Peyer's patch (tissue), 4 donors: ENCODE data around the gene HRH3. TPM values are rescaled to one million over a fixed set of nuclear protein-coding genes. Genes with fewer than 3 reads are reported as not detected.

ENCODE experiments used
- DNase-seq, 3 donors: peaks; one replicate each; pipeline ENCODE4 v3.0.0-alpha.2; 2017 to 2019
- H3K27ac ChIP-seq, 4 donors: fragments of 200-600 bp; sonication (generic); one replicate each; pipeline ENCODE4 v1.5.1; 2016 to 2019
- H3K27me3 ChIP-seq, 2 donors: fragments of 200-600 bp; sonication (generic); one replicate each; pipeline ENCODE4 v1.5.1; 2019
- H3K36me3 ChIP-seq, 3 donors: fragments of 200-600 bp; sonication (generic); one replicate each; pipeline ENCODE4 v1.5.1; 2016 to 2019
- H3K4me1 ChIP-seq, 4 donors: fragments of 200-600 bp; sonication (generic); one replicate each; pipeline ENCODE4 v1.5.1; 2016 to 2019
- H3K4me3 ChIP-seq, 4 donors: fragments of 200-600 bp; sonication (generic); 1 replicate in 3 of 4; 2 replicates in 1 of 4; pipeline ENCODE4 v1.5.1; 2016 to 2019; ENCODE audit warnings: mild to moderate bottlenecking in 1 of 4
- H3K9me3 ChIP-seq, 4 donors: fragments of 200-600 bp; sonication (generic); one replicate each; pipeline ENCODE4 v1.5.1; 2016 to 2019; ENCODE audit warnings: mild to moderate bottlenecking in 1 of 4
- CTCF ChIP-seq, 6 experiments: fragments of 450-650 bp in 4 of 6; fragments of 200-600 bp in 2 of 6; sonication (generic) in 1 of 6; IDR thresholded peaks; one replicate each; pipeline ENCODE4 v1.5.1; 2017 to 2019; ENCODE audit warnings: antibody characterized with exemption in 6 of 6, mild to moderate bottlenecking in 3 of 6, moderate library complexity in 1 of 6
- POLR2A ChIP-seq, 2 donors: fragments of 450-650 bp; IDR thresholded peaks; one replicate each; pipeline ENCODE4 v1.5.1; 2017; ENCODE audit warnings: antibody characterized with exemption in 2 of 2, mild to moderate bottlenecking in 2 of 2, moderate library complexity in 2 of 2
- total RNA-seq, 4 donors: library from RNA; depleted of rRNA; stranded (reverse); fragments of >200 nt; gene quantifications; one replicate each; pipeline ENCODE4 v1.1.0, GENCODE V29; 2016

HRH3 gene
- total RNA-seq, 4 donors from 2014 or later: 0.27 TPM; not detected in 3

GRCh38 chr20:62243906-62244515 lies 23.9 kb upstream of the HRH3 start:
- Histone ChIP-seq H3K27me3 (no peaks in the 10 kb centered on the region), H3K4me3 (no peak overlapping the region), H3K27ac (peak overlapping the region in 2 of 4 donors; percentile 1 to 30), H3K36me3 (no peaks in the 10 kb centered on the region), H3K4me1 (peaks cover 0 to 53% (median 8%) of the 10 kb centered on the region in 4 donors), H3K9me3 (no peaks in the 10 kb centered on the region)
- TF ChIP-seq CTCF (IDR thresholded peaks at IDR 0.05) (no peak), POLR2A (IDR thresholded peaks at IDR 0.05) (no peak)
- DNase-seq: no peak

GRCh38 chr20:62243106-62243505 lies 23.0 kb upstream of the HRH3 start:
- Histone ChIP-seq H3K4me1 (peaks cover 0 to 53% (median 10%) of the 10 kb centered on the region in 4 donors), H3K9me3 (no peaks in the 10 kb centered on the region), H3K36me3 (no peaks in the 10 kb centered on the region), H3K27ac (no peak overlapping the region), H3K27me3 (no peaks in the 10 kb centered on the region), H3K4me3 (no peak overlapping the region)
- TF ChIP-seq POLR2A (IDR thresholded peaks at IDR 0.05) (no peak), CTCF (IDR thresholded peaks at IDR 0.05) (no peak)
- no peak for DNase-seq

- no peak for DNase-seq
- H3K27me3 ChIP-seq: no peaks in the 10 kb centered on the region
- H3K36me3 ChIP-seq: no peaks in the 10 kb centered on the region
- H3K9me3 ChIP-seq: no peaks in the 10 kb centered on the region
- H3K4me3 ChIP-seq: no peak overlapping the region
- peaks cover 0 to 60% (median 14%) of the 10 kb centered on the region in 4 donors for H3K4me1 ChIP-seq
- no peak for TF ChIP-seq POLR2A (IDR thresholded peaks at IDR 0.05)
- no peak for TF ChIP-seq CTCF (IDR thresholded peaks at IDR 0.05)
- peak overlapping the region in 3 of 4 donors; percentile 50 to 77 (median 75) for H3K27ac ChIP-seq
Measured at GRCh38 chr20:62242176-62242575, 22.1 kb upstream of the HRH3 start.

- Histone ChIP-seq H3K27ac (peak overlapping the region in 3 of 4 donors; percentile 50 to 77 (median 75)), H3K9me3 (no peaks in the 10 kb centered on the region), H3K36me3 (no peaks in the 10 kb centered on the region), H3K4me1 (peaks cover 0 to 60% (median 14%) of the 10 kb centered on the region in 4 donors), H3K27me3 (no peaks in the 10 kb centered on the region), H3K4me3 (no peak overlapping the region)
- TF ChIP-seq CTCF (IDR thresholded peaks at IDR 0.05): no peak
- peak; percentile 50 to 73 for TF ChIP-seq POLR2A (IDR thresholded peaks at IDR 0.05)
- peak in 2 of 3 donors; percentile 78 to 80 for DNase-seq
Measured at GRCh38 chr20:62241506-62241905, 21.4 kb upstream of the HRH3 start.

GRCh38 chr20:62240020-62240685 lies 20.1 kb upstream of the HRH3 start:
- Histone ChIP-seq H3K36me3 (no peaks in the 10 kb centered on the region), H3K27me3 (no peaks in the 10 kb centered on the region), H3K4me1 (peaks cover 0 to 55% (median 14%) of the 10 kb centered on the region in 4 donors), H3K9me3 (no peaks in the 10 kb centered on the region), H3K4me3 (peak overlapping the region in 2 of 4 donors; percentile 95 to 98), H3K27ac (peak overlapping the region in 1 of 4 donors; percentile 94)
- TF ChIP-seq POLR2A (IDR thresholded peaks at IDR 0.05): no peak
- no peak for TF ChIP-seq CTCF (IDR thresholded peaks at IDR 0.05)
- no peak for DNase-seq
